Gastroesophageal sphincter (tissue), 3 donors: ENCODE results near the gene DHCR24.

Experiments
- EP300 ChIP-seq: sonication (generic); formaldehyde crosslinking; IDR thresholded peaks from one replicate; pipeline ENCODE4 v1.6.1; 2017; ENCODE audit warnings: antibody characterized with exemption, mild to moderate bottlenecking
- POLR2A ChIP-seq, 2 donors: fragments of 450-650 bp; IDR thresholded peaks; one replicate each; pipeline ENCODE4 v1.6.1; 2017; ENCODE audit warnings: antibody characterized with exemption in 2 of 2, mild to moderate bottlenecking in 2 of 2, moderate library complexity in 1 of 2
- POLR2AphosphoS5 ChIP-seq: sonication (generic); formaldehyde crosslinking; IDR thresholded peaks from one replicate; pipeline ENCODE4 v1.6.1; 2017; ENCODE audit warnings: antibody characterized with exemption
- TF ChIP-seq, protein P1 (sequence below), 4 experiments: fragments of 200-600 bp in 2 of 4; fragments of 450-650 bp in 2 of 4; sonication (generic) in 1 of 4; IDR thresholded peaks; one replicate each; pipeline ENCODE4 v1.5.1; 2017 to 2019; ENCODE audit warnings: antibody characterized with exemption in 4 of 4, mild to moderate bottlenecking in 2 of 4, moderate library complexity in 2 of 4

- TF ChIP-seq, protein P1, sequence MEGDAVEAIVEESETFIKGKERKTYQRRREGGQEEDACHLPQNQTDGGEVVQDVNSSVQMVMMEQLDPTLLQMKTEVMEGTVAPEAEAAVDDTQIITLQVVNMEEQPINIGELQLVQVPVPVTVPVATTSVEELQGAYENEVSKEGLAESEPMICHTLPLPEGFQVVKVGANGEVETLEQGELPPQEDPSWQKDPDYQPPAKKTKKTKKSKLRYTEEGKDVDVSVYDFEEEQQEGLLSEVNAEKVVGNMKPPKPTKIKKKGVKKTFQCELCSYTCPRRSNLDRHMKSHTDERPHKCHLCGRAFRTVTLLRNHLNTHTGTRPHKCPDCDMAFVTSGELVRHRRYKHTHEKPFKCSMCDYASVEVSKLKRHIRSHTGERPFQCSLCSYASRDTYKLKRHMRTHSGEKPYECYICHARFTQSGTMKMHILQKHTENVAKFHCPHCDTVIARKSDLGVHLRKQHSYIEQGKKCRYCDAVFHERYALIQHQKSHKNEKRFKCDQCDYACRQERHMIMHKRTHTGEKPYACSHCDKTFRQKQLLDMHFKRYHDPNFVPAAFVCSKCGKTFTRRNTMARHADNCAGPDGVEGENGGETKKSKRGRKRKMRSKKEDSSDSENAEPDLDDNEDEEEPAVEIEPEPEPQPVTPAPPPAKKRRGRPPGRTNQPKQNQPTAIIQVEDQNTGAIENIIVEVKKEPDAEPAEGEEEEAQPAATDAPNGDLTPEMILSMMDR (IDR thresholded peaks at IDR 0.05): no peak
- TF ChIP-seq POLR2A (IDR thresholded peaks at IDR 0.05) (no peak), POLR2AphosphoS5 (no peak), EP300 (no peak)
These were observed 78.4 kb downstream of the DHCR24 start for GRCh38 chr1:54808443-54809207.
